IMR-90 (cell line): ENCODE data around the gene KRTAP10-7. TPM values are rescaled to one million over a fixed set of nuclear protein-coding genes. Genes with fewer than 3 reads are reported as not detected.

Experiments
- ATAC-seq: fragments of 200-7000 bp; cut with Tn5 transposase; 2 replicates; pipeline ENCODE4 v1.9.1; 2020; ENCODE audit warnings: low read depth, mild to moderate bottlenecking, moderate library complexity
- BruUV-seq: library from RNA; stranded (reverse); fragments of 400-500 nt; replicated peaks from 2 replicates; lab custom pipeline; 2021; lab: Mats Ljungman, UMichigan
- CTCF ChIA-PET: fragments of 300-600 bp; formaldehyde crosslinking; extraction: SDS; loops from one replicate; lab custom pipeline; 2021; ENCODE audit warnings: antibody characterized with exemption; lab: Yijun Ruan, JAX
- POLR2A ChIA-PET: fragments of 300-600 bp; sonication (Branson Sonifier 250); formaldehyde crosslinking; loops from one replicate; lab custom pipeline; 2022; ENCODE audit warnings: antibody characterized with exemption; ENCODE audit not compliant: unreplicated experiment; lab: Charles Lee
- DNase-seq: peaks from one replicate; pipeline ENCODE4 v3.0.0; 2013
- H2AFZ ChIP-seq: replicated peaks from 2 replicates; pipeline ENCODE3; 2013; ENCODE audit warnings: low read length, mild to moderate bottlenecking; ENCODE audit not compliant: poor library complexity
- H2AK5ac ChIP-seq: 2 replicates; pipeline ENCODE4 v1.6.1; 2013; ENCODE audit warnings: low read depth, low read length, inconsistent platforms
- H2AK9ac ChIP-seq: replicated peaks from 2 replicates; pipeline ENCODE3; 2013; ENCODE audit warnings: mild to moderate bottlenecking, low read depth, low read length, moderate library complexity; ENCODE audit not compliant: poor library complexity
- H2BK120ac ChIP-seq: 2 replicates; pipeline ENCODE4 v1.6.1; 2013; ENCODE audit warnings: low read depth, low read length, inconsistent platforms
- H2BK15ac ChIP-seq: 3 replicates; pipeline ENCODE4 v1.6.1; 2013; ENCODE audit warnings: low read depth, low read length, inconsistent platforms
- H2BK20ac ChIP-seq: 2 replicates; pipeline ENCODE4 v1.6.1; 2013; ENCODE audit warnings: low read depth, mild to moderate bottlenecking, inconsistent platforms, low read length, moderate library complexity
- H2BK5ac ChIP-seq: 2 replicates; pipeline ENCODE4 v1.6.1; 2013; ENCODE audit warnings: mild to moderate bottlenecking, low read depth, low read length, inconsistent platforms; ENCODE audit not compliant: poor library complexity, severe bottlenecking
- H3K14ac ChIP-seq: replicated peaks from 2 replicates; pipeline ENCODE4 v1.6.1; 2013; ENCODE audit warnings: low read depth, low read length, inconsistent platforms
- H3K18ac ChIP-seq: 2 replicates; pipeline ENCODE4 v1.6.1; 2013; ENCODE audit warnings: low read depth, low read length, control low read depth
- H3K23ac ChIP-seq: 2 replicates; pipeline ENCODE4 v1.6.1; 2013; ENCODE audit warnings: low read depth, low read length, inconsistent platforms
- H3K27ac ChIP-seq: 2 replicates; pipeline ENCODE4 v1.5.1; 2013; ENCODE audit warnings: mild to moderate bottlenecking, control low read depth, low read length; ENCODE audit not compliant: insufficient read depth
- H3K27me3 ChIP-seq: 2 replicates; pipeline ENCODE4 v1.6.1; 2013; ENCODE audit warnings: low read length; ENCODE audit not compliant: control insufficient read depth, insufficient read depth
- H3K36me3 ChIP-seq: 2 replicates; pipeline ENCODE4 v1.6.1; 2013; ENCODE audit warnings: low read length, mixed read lengths; ENCODE audit not compliant: control insufficient read depth, insufficient read depth
- H3K4ac ChIP-seq: 2 replicates; pipeline ENCODE4 v1.6.1; 2013; ENCODE audit warnings: low read depth, low read length, inconsistent platforms
- H3K4me1 ChIP-seq: 2 replicates; pipeline ENCODE4 v1.6.1; 2013; ENCODE audit warnings: low read length, mixed read lengths; ENCODE audit not compliant: control insufficient read depth, insufficient read depth
- H3K4me2 ChIP-seq: 2 replicates; pipeline ENCODE4 v1.6.1; 2013; ENCODE audit warnings: low read depth, mild to moderate bottlenecking, control low read depth, low read length, moderate library complexity
- H3K4me3 ChIP-seq: 2 replicates; pipeline ENCODE4 v1.5.1; 2013; ENCODE audit warnings: low read depth, mild to moderate bottlenecking, control low read depth, low read length, moderate library complexity; ENCODE audit not compliant: insufficient read depth
- H3K56ac ChIP-seq: 2 replicates; pipeline ENCODE4 v1.6.1; 2013; ENCODE audit warnings: low read length, inconsistent platforms; ENCODE audit not compliant: insufficient read depth; ENCODE audit errors: extremely low read depth
- H3K79me1 ChIP-seq, 2 experiments: 2 replicates each; pipeline ENCODE4 v1.6.1; 2013; ENCODE audit warnings: low read length in 2 of 2, inconsistent platforms in 1 of 2, low read depth in 1 of 2
- H3K9ac ChIP-seq: 2 replicates; pipeline ENCODE4 v1.6.1; 2013; ENCODE audit warnings: low read depth, low read length, control low read depth
- H3K9me1 ChIP-seq: 2 replicates; pipeline ENCODE4 v1.6.1; 2013; ENCODE audit warnings: low read length, inconsistent platforms; ENCODE audit not compliant: insufficient read depth
- H3K9me3 ChIP-seq: 2 replicates; pipeline ENCODE4 v1.6.1; 2013; ENCODE audit warnings: low read length; ENCODE audit not compliant: control insufficient read depth, insufficient read depth
- H4K20me1 ChIP-seq: 2 replicates; pipeline ENCODE4 v1.6.1; 2013; ENCODE audit warnings: low read length, inconsistent platforms; ENCODE audit not compliant: insufficient read depth
- H4K5ac ChIP-seq: 2 replicates; pipeline ENCODE4 v1.6.1; 2013; ENCODE audit warnings: mild to moderate bottlenecking, low read depth, low read length, control low read depth
- H4K8ac ChIP-seq, 2 experiments: 2 replicates each; pipeline ENCODE4 v1.6.1; 2013; ENCODE audit warnings: low read depth in 2 of 2, low read length in 2 of 2, control low read depth in 1 of 2, inconsistent platforms in 1 of 2
- H4K91ac ChIP-seq: 2 replicates; pipeline ENCODE4 v1.6.1; 2013; ENCODE audit warnings: low read depth, low read length, inconsistent platforms; ENCODE audit not compliant: insufficient read depth
- BHLHE40 ChIP-seq: fragments of 150-350 bp; IDR thresholded peaks from 2 replicates; pipeline ENCODE4 v1.6.1; 2016; ENCODE audit warnings: mild to moderate bottlenecking, low read depth, low read length
- CEBPB ChIP-seq: IDR thresholded peaks from 2 replicates; pipeline ENCODE4 v1.6.1; 2012; ENCODE audit warnings: low read depth, low read length, improper control_type of control experiment
- CHD1 ChIP-seq: IDR thresholded peaks from 2 replicates; pipeline ENCODE4 v1.6.1; 2012; ENCODE audit warnings: low read depth, low read length, improper control_type of control experiment
- CTCF ChIP-seq: conservative IDR thresholded peaks from 2 replicates; pipeline ENCODE4 v1.5.1; 2012; ENCODE audit warnings: mild to moderate bottlenecking, low read depth, low read length, improper control_type of control experiment
- ELK1 ChIP-seq: fragments of 150-350 bp; IDR thresholded peaks from 2 replicates; pipeline ENCODE4 v1.6.1; 2016; ENCODE audit warnings: low read depth, mild to moderate bottlenecking, low read length, moderate library complexity, borderline replicate concordance
- FOS ChIP-seq: fragments of 150-350 bp; IDR thresholded peaks from 2 replicates; pipeline ENCODE4 v1.6.1; 2016; ENCODE audit warnings: low read depth, low read length
- MAFK ChIP-seq: IDR thresholded peaks from 2 replicates; pipeline ENCODE4 v1.6.1; 2012; ENCODE audit warnings: low read depth, low read length, improper control_type of control experiment
- MAZ ChIP-seq: IDR thresholded peaks from 2 replicates; pipeline ENCODE4 v1.6.1; 2012; ENCODE audit warnings: low read depth, mild to moderate bottlenecking, low read length, improper control_type of control experiment, moderate library complexity, borderline replicate concordance
- MXI1 ChIP-seq: IDR thresholded peaks from 2 replicates; pipeline ENCODE4 v1.6.1; 2012; ENCODE audit warnings: low read depth, mild to moderate bottlenecking, low read length, moderate library complexity, borderline replicate concordance
- NFE2L2 ChIP-seq: fragments of 150-350 bp; IDR thresholded peaks from 2 replicates; pipeline ENCODE4 v1.6.1; 2016; ENCODE audit warnings: low read depth, mild to moderate bottlenecking, low read length
- POLR2A ChIP-seq: IDR thresholded peaks from 2 replicates; pipeline ENCODE4 v1.6.1; 2012; ENCODE audit warnings: mild to moderate bottlenecking, low read depth, low read length
- RAD21 ChIP-seq: IDR thresholded peaks from 2 replicates; pipeline ENCODE4 v1.6.1; 2012; ENCODE audit warnings: low read length, improper control_type of control experiment
- RCOR1 ChIP-seq: IDR thresholded peaks from 2 replicates; pipeline ENCODE4 v1.6.1; 2012; ENCODE audit warnings: mild to moderate bottlenecking, low read length, improper control_type of control experiment; ENCODE audit not compliant: insufficient replicate concordance
- RFX5 ChIP-seq: IDR thresholded peaks from 2 replicates; pipeline ENCODE4 v1.8.0; 2012; ENCODE audit warnings: low read depth, mild to moderate bottlenecking, low read length, moderate library complexity
- SMC3 ChIP-seq: fragments of 150-350 bp; IDR thresholded peaks from 2 replicates; pipeline ENCODE4 v1.6.1; 2016; ENCODE audit warnings: low read depth, mild to moderate bottlenecking, antibody characterized with exemption, low read length, moderate library complexity
- USF2 ChIP-seq: fragments of 150-350 bp; IDR thresholded peaks from 2 replicates; pipeline ENCODE4 v1.6.1; 2017; ENCODE audit warnings: mild to moderate bottlenecking, antibody characterized with exemption, low read length, low read depth
- WGBS, 2 experiments: methylation state at CpG; one replicate each; pipeline versions ENCODE4 v1.1.5 to v1.1.7; 2013; ENCODE audit warnings: missing lambda C conversion rate in 2 of 2; ENCODE audit not compliant: insufficient read length in 1 of 2; ENCODE audit errors: extremely low coverage in 2 of 2; 5-methylcytosine and 5-hydroxymethylcytosine counted together
- dilution Hi-C: fragments of 300-500 bp; cut with HindIII; formaldehyde crosslinking; loops from one replicate; pipeline ENCODE4 v1.14.3; 2018; ENCODE audit warnings: low sequenced_read_pairs; ENCODE audit not compliant: unreplicated experiment
- in situ Hi-C: fragments of 300-500 bp; cut with MboI; formaldehyde crosslinking; loops from 3 replicates; pipeline ENCODE4 v1.14.3; 2019; ENCODE audit warnings: low sequenced_read_pairs, inconsistent platforms, mixed read lengths
- intact Hi-C: fragments of 100-400 bp; cut with micrococcal nuclease; formaldehyde crosslinking; loops from 2 replicates; pipeline ENCODE4 v1.10.0; 2022
- polyA plus RNA-seq, 3 experiments: library from polyadenylated mRNA; depleted of rRNA; stranded (reverse); fragments of >200 nt; gene quantifications; 2 replicates each; pipeline ENCODE4 v1.2.3, GENCODE V29; 2012; ENCODE audit warnings: low replicate concordance in 1 of 3
- total RNA-seq: library from RNA; depleted of rRNA; stranded (reverse); fragments of >200 nt; gene quantifications from 2 replicates; pipeline ENCODE4 v1.2.3, GENCODE V29; 2012

Gene KRTAP10-7
- total and polyA plus RNA-seq, 2 of the 4 experiments (the other 2 are of a cell fraction): not detected

- H2AFZ ChIP-seq: no peak overlapping the region
- dilution Hi-C loops: no loop called here
- H3K27ac ChIP-seq: no peak overlapping the region
- no peaks in the 10 kb centered on the region for H3K9me1 ChIP-seq
- intact Hi-C loops: no loop called here
- H3K4me3 ChIP-seq: no peak overlapping the region
- H3K4ac ChIP-seq: no peak overlapping the region
- no peak overlapping the region for H3K14ac ChIP-seq
- no peak overlapping the region for H3K56ac ChIP-seq
- TF ChIP-seq CTCF: no peak
- TF ChIP-seq RCOR1: no peak
- TF ChIP-seq BHLHE40: no peak
- TF ChIP-seq CEBPB: no peak
- TF ChIP-seq SMC3: no peak
- no peak for TF ChIP-seq MAFK
- no peak for TF ChIP-seq USF2
- TF ChIP-seq RAD21: no peak
- no peak for TF ChIP-seq CHD1
- no peak for TF ChIP-seq MAZ
- no peak for TF ChIP-seq FOS
- TF ChIP-seq ELK1: no peak
- TF ChIP-seq RFX5: no peak
- TF ChIP-seq POLR2A: no peak
- no peak for TF ChIP-seq MXI1
- no peak for TF ChIP-seq NFE2L2
- no peak overlapping the region for H3K4me2 ChIP-seq
- no peaks in the 10 kb centered on the region for H3K4me1 ChIP-seq
- no peak overlapping the region for H3K18ac ChIP-seq
- H4K91ac ChIP-seq: no peak overlapping the region
- ATAC-seq: no peak
- POLR2A ChIA-PET: no interaction called here
- H4K8ac ChIP-seq: no peak overlapping the region
- BruUV-seq: no TSS peak
- H2BK15ac ChIP-seq: no peak overlapping the region
- CTCF ChIA-PET: no interaction called here
- H2AK9ac ChIP-seq: no peak overlapping the region
- no peak overlapping the region for H2BK120ac ChIP-seq
- in situ Hi-C loops: no loop called here
- DNase-seq: no peak
- no peak overlapping the region for H2BK20ac ChIP-seq
- no peaks in the 10 kb centered on the region for H3K36me3 ChIP-seq
- H4K20me1 ChIP-seq: no peaks in the 10 kb centered on the region
- no peaks in the 10 kb centered on the region for H3K79me1 ChIP-seq
- H4K5ac ChIP-seq: no peak overlapping the region
- peaks cover 3% of the 10 kb centered on the region; the same call in 1 of the 2 replicates for H3K27me3 ChIP-seq
- peaks cover 1% of the 10 kb centered on the region; the same call in 1 of the 2 replicates for H3K9me3 ChIP-seq
- H2AK5ac ChIP-seq: no peak overlapping the region
- 33% methylated on average over 1 of the region's 6 CpGs; no CpG with 5 or more reads in 1 of the 2 experiments for WGBS, 2 experiments
- H2BK5ac ChIP-seq: no peak overlapping the region
- no peak overlapping the region for H3K9ac ChIP-seq
- no peak overlapping the region for H3K23ac ChIP-seq
Measured at GRCh38 chr21:44619886-44620285, 19.5 kb downstream of the KRTAP10-7 start.
